ENCODE measurements around the gene NAV2. TPM values are rescaled to one million over a fixed set of nuclear protein-coding genes. Genes with fewer than 3 reads are reported as not detected.

Gene NAV2
- total RNA-seq, 1 donor from 2014 or later, result not detected

DNA sequence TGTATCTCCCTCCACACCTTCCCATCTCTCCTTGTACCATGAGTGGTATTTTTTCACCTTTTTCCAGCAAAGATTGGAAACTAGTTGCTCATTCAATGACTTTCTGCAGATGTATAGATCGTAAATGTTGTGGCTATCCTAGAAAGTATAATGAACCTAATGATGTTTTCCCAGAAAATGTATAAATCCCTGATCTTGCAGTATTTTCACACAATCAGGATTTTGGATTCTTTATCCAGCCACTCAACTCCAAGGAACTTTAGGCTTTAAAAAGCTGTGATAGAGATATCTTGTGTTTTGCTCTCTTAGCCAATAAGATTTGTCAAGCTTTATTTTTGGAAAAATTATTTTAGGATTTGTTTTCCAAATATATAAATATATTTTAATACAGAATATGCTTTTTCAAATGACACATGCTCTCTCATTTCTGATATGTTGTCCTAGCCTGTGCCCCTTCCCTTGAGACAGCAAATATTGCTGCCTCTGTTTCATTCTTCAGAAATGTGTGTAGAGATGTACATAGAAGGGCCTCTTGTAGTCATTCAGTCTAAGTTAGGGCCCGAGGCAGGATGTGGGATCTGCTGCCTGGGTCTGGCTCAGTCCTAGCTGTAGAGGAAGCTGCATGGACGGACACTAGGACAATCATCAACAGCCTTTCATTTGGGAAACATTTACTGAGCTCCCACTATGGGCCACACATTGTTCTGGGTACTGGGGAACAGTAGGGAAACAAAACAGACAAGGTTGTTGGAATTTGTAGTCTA lies 62.4 kb downstream of the NAV2 start:
- Mint-ChIP-seq H3K36me3 (ENCODE audit: low read depth) (no peaks in the 10 kb centered on the region), H3K27me3 (peaks cover 67% of the 10 kb centered on the region), H3K4me1 (peaks cover 6% of the 10 kb centered on the region), H3K27ac (no peak overlapping the region), H3K9me3 (peaks cover 5% of the 10 kb centered on the region), H3K4me3 (no peak overlapping the region)
- no peak for DNase-seq
- intact Hi-C loops (cut with micrococcal nuclease), result no loop called here

GRCh38 chr11:19775622-19776021 lies 63.0 kb downstream of the NAV2 start:
- Mint-ChIP-seq H3K27me3 (peaks cover 72% of the 10 kb centered on the region), H3K4me3 (no peak overlapping the region), H3K36me3 (ENCODE audit: low read depth) (no peaks in the 10 kb centered on the region), H3K4me1 (peaks cover 6% of the 10 kb centered on the region), H3K9me3 (peaks cover 5% of the 10 kb centered on the region), H3K27ac (no peak overlapping the region)
- DNase-seq, result no peak
- intact Hi-C loops (cut with micrococcal nuclease), result no loop called here

DNA sequence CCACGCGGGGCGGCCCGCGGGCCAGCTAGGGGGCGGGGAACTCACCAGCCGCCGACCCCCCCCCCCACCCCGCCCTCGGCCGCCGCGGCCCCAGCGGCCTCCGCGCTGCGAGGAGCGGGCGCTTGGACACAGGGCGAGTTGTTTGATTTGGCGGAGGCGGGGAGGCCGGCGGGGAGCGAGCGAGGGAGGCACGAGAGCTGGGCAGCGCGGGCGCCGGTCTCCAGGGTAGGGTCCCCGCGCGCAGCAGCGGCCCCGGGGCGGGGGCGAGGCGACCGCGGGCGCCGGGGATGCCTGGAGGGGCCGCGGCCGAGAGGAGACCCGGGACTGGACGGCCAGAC lies 64.4 kb downstream of the NAV2 start:
- no peaks in the 10 kb centered on the region for H3K36me3 Mint-ChIP-seq (ENCODE audit: low read depth)
- H3K4me1 Mint-ChIP-seq, result peaks cover 6% of the 10 kb centered on the region
- peak overlapping the region; percentile 36 for H3K4me3 Mint-ChIP-seq
- peaks cover 65% of the 10 kb centered on the region for H3K27me3 Mint-ChIP-seq
- no peak for DNase-seq
- peaks cover 5% of the 10 kb centered on the region for H3K9me3 Mint-ChIP-seq
- intact Hi-C loops (cut with micrococcal nuclease), result no loop called here
- H3K27ac Mint-ChIP-seq, result no peak overlapping the region

- Mint-ChIP-seq H3K27ac (no peak overlapping the region), H3K27me3 (peaks cover 65% of the 10 kb centered on the region), H3K36me3 (ENCODE audit: low read depth) (no peaks in the 10 kb centered on the region), H3K4me1 (peaks cover 6% of the 10 kb centered on the region), H3K9me3 (peaks cover 5% of the 10 kb centered on the region), H3K4me3 (peak overlapping the region; percentile 59)
- no peak for DNase-seq
- intact Hi-C loops (cut with micrococcal nuclease), result no loop called here
Observed at GRCh38 chr11:19777377-19778102, 64.9 kb downstream of the NAV2 start.

DNA sequence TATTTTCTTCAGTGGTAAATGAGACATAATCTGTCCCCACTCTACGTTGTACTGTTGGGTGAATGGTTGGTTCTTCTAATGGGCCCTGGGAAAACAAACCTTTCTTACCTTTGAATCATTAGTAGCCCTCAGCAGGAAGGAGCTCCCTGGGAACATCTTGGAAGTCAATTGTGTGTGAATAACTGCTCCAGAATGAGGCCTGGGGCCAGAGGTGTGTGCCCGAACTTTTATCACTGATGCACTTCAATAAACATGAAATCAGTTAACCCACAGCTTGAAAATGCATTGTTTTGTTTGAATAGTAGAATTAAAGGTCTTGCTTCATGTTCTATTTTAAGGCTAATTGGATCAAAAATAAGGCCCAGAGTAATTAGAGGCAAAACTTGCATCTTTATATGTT lies 67.1 kb downstream of the NAV2 start:
- Mint-ChIP-seq H3K9me3 (peaks cover 5% of the 10 kb centered on the region), H3K4me1 (peaks cover 6% of the 10 kb centered on the region), H3K36me3 (ENCODE audit: low read depth) (no peaks in the 10 kb centered on the region), H3K27me3 (peaks cover 56% of the 10 kb centered on the region), H3K4me3 (no peak overlapping the region), H3K27ac (no peak overlapping the region)
- DNase-seq, result no peak
- intact Hi-C loops (cut with micrococcal nuclease), result no loop called here

- H3K36me3 Mint-ChIP-seq (ENCODE audit: low read depth), result no peaks in the 10 kb centered on the region
- H3K27me3 Mint-ChIP-seq, result peaks cover 44% of the 10 kb centered on the region
- no peaks in the 10 kb centered on the region for H3K9me3 Mint-ChIP-seq
- H3K4me3 Mint-ChIP-seq, result no peak overlapping the region
- H3K27ac Mint-ChIP-seq, result no peak overlapping the region
- intact Hi-C loops (cut with micrococcal nuclease), result no loop called here
- H3K4me1 Mint-ChIP-seq, result peaks cover 6% of the 10 kb centered on the region
- DNase-seq, result no peak
Observed at GRCh38 chr11:19781351-19781750, 68.7 kb downstream of the NAV2 start.

- H3K9me3 Mint-ChIP-seq, result no peaks in the 10 kb centered on the region
- intact Hi-C loops (cut with micrococcal nuclease), result no loop called here
Observed at GRCh38 chr11:19785265-19785664, 72.6 kb downstream of the NAV2 start.

GRCh38 chr11:19786644-19787043 lies 74.0 kb downstream of the NAV2 start:
- Mint-ChIP-seq H3K4me1 (no peaks in the 10 kb centered on the region), H3K27me3 (peaks cover 17% of the 10 kb centered on the region), H3K36me3 (ENCODE audit: low read depth) (no peaks in the 10 kb centered on the region), H3K27ac (no peak overlapping the region), H3K9me3 (no peaks in the 10 kb centered on the region), H3K4me3 (no peak overlapping the region)
- intact Hi-C loops (cut with micrococcal nuclease), result no loop called here
- no peak for DNase-seq

More at GRCh38 chr11:19785265-19785664, 72.6 kb downstream of the NAV2 start:
- no peak for DNase-seq
- H3K4me3 Mint-ChIP-seq, result no peak overlapping the region
- no peak overlapping the region for H3K27ac Mint-ChIP-seq
- no peaks in the 10 kb centered on the region for H3K36me3 Mint-ChIP-seq (ENCODE audit: low read depth)
- H3K4me1 Mint-ChIP-seq, result no peaks in the 10 kb centered on the region
- H3K27me3 Mint-ChIP-seq, result peaks cover 20% of the 10 kb centered on the region

DNA sequence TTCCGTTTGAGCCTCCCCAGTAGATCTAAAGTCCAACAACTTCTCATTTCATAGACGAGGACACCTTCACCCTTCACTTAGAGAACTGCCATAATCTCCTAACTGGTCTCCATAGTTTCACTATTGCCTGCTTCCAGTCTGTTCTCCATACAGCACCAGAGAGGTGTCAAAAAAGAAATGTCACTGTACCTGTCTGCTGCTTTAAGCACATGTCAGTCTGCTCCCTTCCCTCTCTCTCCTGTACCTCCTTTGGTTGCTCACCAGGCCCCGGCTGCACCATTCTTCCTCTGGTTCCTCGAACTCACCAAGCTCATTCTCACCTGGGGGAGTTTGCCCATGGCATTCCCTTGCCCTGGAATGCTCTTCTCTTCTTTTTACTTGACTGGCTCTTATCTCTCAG lies 75.8 kb downstream of the NAV2 start:
- intact Hi-C loops (cut with micrococcal nuclease), result no loop called here
- H3K36me3 Mint-ChIP-seq (ENCODE audit: low read depth), result no peaks in the 10 kb centered on the region

DNA sequence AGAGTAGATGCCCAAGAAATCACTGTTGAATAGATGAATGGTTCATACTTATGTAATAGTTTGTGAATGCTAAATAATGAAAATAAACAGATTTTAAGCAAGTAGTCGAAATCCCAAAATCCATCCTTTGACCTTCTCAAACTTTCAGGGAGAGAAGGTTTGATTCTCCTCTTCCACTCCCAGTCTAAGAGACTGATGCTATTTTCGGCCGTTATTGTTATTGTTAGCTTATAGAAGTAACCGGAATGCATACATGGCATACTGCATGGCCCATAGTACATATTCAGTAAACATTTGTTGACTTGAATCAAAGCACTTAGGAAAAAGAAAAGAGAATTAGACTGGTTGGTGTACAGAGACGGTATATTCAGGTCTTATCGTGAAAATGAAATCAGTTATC lies 76.6 kb downstream of the NAV2 start:
- H3K4me3 Mint-ChIP-seq, result no peak overlapping the region

More for the DNA sequence above, 75.8 kb downstream of the NAV2 start:
- Mint-ChIP-seq H3K27ac (no peak overlapping the region), H3K4me3 (no peak overlapping the region), H3K9me3 (no peaks in the 10 kb centered on the region), H3K4me1 (no peaks in the 10 kb centered on the region), H3K27me3 (peaks cover 13% of the 10 kb centered on the region)
- no peak for DNase-seq

DNA sequence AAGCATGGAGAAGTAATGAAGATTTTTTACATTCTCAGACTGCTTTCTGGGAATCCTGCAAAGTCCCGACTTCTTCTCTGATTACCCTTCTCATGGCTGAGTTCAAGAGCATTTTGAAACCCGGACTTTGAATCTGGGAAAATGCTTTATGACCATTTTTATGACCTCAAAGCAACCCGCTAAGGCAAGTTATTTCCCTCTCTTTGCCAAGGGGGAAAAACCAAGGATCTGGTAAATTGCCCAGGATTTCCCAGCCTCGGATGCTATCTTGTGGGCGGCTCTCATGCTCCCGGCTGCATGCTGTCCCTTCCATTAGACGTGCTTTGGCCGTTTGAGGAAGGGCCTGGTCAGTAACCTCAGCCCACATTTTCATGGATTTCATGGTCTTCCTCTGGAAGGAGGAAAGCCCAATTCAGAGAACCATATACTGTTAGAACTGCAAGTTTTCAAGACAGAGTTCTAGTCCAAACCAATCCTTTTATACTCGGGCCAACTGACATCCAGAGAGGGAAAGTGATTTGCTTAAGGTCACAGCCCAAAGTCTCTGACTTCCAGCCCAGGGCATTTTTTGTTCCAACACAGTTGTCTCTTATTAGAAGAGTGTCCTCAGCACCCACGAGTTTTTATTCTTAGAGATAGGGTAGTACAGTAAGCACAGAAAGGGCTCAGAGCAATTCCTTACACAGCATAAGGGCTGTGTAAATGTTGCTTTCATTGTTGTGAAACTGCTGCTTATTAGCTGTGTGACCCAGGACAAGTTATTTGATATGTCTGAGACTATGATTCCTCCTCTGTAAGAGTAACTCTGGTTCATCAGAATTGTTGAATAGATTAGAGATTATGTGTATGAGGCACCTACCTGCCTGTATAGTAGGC lies 77.4 kb downstream of the NAV2 start:
- Mint-ChIP-seq H3K27me3 (peaks cover 11% of the 10 kb centered on the region), H3K36me3 (ENCODE audit: low read depth) (no peaks in the 10 kb centered on the region), H3K4me3 (no peak overlapping the region), H3K4me1 (no peaks in the 10 kb centered on the region), H3K9me3 (no peaks in the 10 kb centered on the region), H3K27ac (no peak overlapping the region)
- DNase-seq, result no peak
- intact Hi-C loops (cut with micrococcal nuclease), result no loop called here

More for the DNA sequence above, 76.6 kb downstream of the NAV2 start:
- H3K9me3 Mint-ChIP-seq, result no peaks in the 10 kb centered on the region
- DNase-seq, result no peak
- no peaks in the 10 kb centered on the region for H3K4me1 Mint-ChIP-seq
- peaks cover 13% of the 10 kb centered on the region for H3K27me3 Mint-ChIP-seq
- intact Hi-C loops (cut with micrococcal nuclease), result no loop called here
- no peaks in the 10 kb centered on the region for H3K36me3 Mint-ChIP-seq (ENCODE audit: low read depth)
- H3K27ac Mint-ChIP-seq, result no peak overlapping the region

DNA sequence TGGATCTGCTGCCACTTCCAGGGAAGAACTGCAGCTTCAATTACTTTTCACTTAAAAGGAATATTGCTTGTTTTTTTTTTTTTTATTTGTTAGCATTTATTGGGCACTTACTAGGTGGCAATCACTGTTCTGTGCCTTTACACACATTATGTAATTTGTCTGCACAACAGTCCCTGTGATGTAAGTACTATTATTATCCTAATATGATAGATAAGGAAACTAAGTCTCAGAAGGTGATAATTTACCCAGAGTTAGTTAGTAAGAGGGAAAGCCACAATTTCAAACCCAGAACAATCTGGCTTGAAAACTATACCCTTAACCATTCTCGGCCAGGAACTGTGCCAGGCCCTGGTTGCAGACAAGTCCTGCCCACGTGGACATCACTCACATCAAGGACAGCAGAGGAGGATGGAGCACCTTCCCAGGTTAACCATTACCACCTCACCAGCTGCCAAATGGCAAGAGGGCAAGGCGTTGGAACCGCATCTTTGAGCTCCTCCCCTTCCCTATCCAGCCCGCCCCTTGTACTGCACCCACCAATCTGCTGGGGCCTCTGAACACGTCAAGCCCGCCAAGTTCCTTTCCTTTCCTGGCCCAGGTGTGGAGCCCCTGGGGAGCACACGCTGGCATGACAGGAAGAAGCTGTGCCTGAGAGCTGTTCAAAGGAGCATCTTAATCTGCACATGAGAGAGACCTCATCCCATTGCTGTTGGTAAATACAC lies 78.4 kb downstream of the NAV2 start:
- Mint-ChIP-seq H3K27ac (no peak overlapping the region), H3K27me3 (peaks cover 11% of the 10 kb centered on the region), H3K4me1 (no peaks in the 10 kb centered on the region), H3K4me3 (no peak overlapping the region), H3K9me3 (no peaks in the 10 kb centered on the region), H3K36me3 (ENCODE audit: low read depth) (no peaks in the 10 kb centered on the region)
- DNase-seq, result no peak
- intact Hi-C loops (cut with micrococcal nuclease), result no loop called here

GRCh38 chr11:19792510-19792909 lies 79.9 kb downstream of the NAV2 start:
- Mint-ChIP-seq H3K27me3 (peaks cover 11% of the 10 kb centered on the region), H3K27ac (no peak overlapping the region), H3K9me3 (no peaks in the 10 kb centered on the region), H3K4me3 (no peak overlapping the region), H3K36me3 (ENCODE audit: low read depth) (no peaks in the 10 kb centered on the region), H3K4me1 (no peaks in the 10 kb centered on the region)
- no peak for DNase-seq
- intact Hi-C loops (cut with micrococcal nuclease), result no loop called here

Data from activated CD4-positive, alpha-beta T cell treated with anti-CD3 and anti-CD28 coated beads, Interleukin-2, amount 10 ng/mL, durations not matched to agents 24 days and 14 days (primary cell).